Neural cell (in vitro differentiated cells): ENCODE results near the gene RAB11FIP5.

Experiments
- CTCF ChIP-seq: fragments of 450-650 bp; IDR thresholded peaks from 2 replicates; pipeline ENCODE4 v1.5.1; 2014; ENCODE audit warnings: antibody characterized with exemption, mild to moderate bottlenecking, moderate library complexity; ENCODE audit not compliant: poor library complexity, severe bottlenecking
- EZH2 ChIP-seq: fragments of 200-600, 300-800 bp; shearing (Covaris generic), sonication (generic); IDR thresholded peaks from 2 replicates; pipeline ENCODE4 v1.6.1; 2014; ENCODE audit warnings: antibody characterized with exemption, low read length, borderline replicate concordance, mild to moderate bottlenecking; ENCODE audit not compliant: insufficient read depth, poor library complexity, severe bottlenecking
- MXI1 ChIP-seq: fragments of 450-650 bp; conservative IDR thresholded peaks from 2 replicates; pipeline ENCODE4 v1.6.1; 2014; ENCODE audit warnings: antibody characterized with exemption, mild to moderate bottlenecking; ENCODE audit not compliant: poor library complexity, severe bottlenecking
- POLR2AphosphoS5 ChIP-seq: IDR thresholded peaks from 2 replicates; pipeline ENCODE4 v1.6.1; 2012
- RAD21 ChIP-seq: fragments of 450-650 bp; conservative IDR thresholded peaks from 2 replicates; pipeline ENCODE4 v1.6.1; 2014; ENCODE audit warnings: antibody characterized with exemption, mild to moderate bottlenecking, moderate library complexity
- SMC3 ChIP-seq: fragments of 450-650 bp; conservative IDR thresholded peaks from 2 replicates; pipeline ENCODE4 v1.6.1; 2014; ENCODE audit warnings: antibody characterized with exemption, mild to moderate bottlenecking, moderate library complexity; ENCODE audit not compliant: poor library complexity
- TAF1 ChIP-seq: IDR thresholded peaks from 2 replicates; pipeline ENCODE4 v1.6.1; 2012; ENCODE audit warnings: low read depth

GRCh38 chr2:73130790-73131189, 18.0 kb upstream of the RAB11FIP5 start:
- TF ChIP-seq CTCF (no peak), EZH2 (no peak), POLR2AphosphoS5 (no peak), TAF1 (no peak), SMC3 (no peak), RAD21 (no peak), MXI1 (no peak)
